NCI-H146 treated with DMSO at 0.1 percent for 48 hours (cell line): ENCODE data around the gene SPATA13.

ENCODE experiments used
- DNase-seq: peaks from one replicate; lab custom pipeline; 2025; ENCODE audit not compliant: unreplicated experiment; lab: John Stamatoyannopoulos, UW

The SPATA13 gene

DNA sequence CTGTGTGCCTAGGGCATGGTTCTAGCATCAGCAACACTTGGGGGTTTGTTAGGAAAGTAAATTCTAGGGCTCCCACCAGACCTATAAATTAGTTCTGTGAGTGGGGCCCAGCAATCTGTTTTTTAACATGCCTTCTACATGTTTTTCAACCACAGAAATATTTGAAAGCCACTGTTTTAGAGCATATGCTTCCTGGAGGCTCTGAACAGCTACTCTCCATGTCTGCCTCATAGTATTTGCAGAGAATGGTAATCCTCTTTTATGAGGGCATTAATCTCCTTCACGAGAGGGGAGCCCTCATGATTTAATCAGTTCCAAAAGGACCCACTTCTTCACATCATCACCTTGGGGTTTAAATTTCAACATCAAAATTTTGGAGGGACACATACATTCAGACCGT lies 6.0 kb downstream of the SPATA13 start:
- DNase-seq, result no peak

DNA sequence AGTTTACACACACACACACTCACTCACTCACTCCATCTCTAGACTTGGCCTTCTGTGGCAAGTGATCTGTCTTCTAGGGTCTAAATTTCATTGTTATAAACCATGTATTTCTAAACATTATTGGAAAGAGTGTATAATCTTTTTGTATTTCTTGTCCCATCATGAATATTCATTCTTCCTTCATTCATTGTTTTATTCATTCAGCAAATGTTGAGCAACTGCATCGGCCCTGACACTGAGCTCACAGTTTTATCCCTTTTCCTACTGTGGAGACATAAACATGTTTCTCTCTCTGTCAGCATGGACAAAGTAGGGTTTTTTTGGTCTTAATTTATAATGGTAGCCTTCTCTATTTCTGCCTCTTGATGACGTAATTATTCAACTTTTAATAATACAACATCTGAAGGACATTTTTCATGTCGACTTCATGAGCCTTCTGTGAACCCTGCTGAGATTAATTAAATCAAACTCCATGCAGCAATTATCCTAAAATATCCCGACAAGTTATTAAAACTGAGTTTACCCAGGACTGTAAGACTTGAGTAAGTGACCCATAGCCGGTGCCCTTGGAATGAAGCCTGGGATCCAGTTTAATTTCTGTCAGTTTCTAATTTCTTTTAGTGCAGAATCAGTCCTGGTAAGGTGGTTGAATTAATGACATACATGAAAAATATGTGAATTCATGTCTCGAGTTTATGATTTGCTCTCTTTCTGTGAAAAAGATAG lies 7.3 kb downstream of the SPATA13 start:
- DNase-seq, result no peak

GRCh38 chr13:24168392-24168750 lies 7.9 kb downstream of the SPATA13 start:
- DNase-seq, result no peak

GRCh38 chr13:24168979-24169378 lies 8.5 kb downstream of the SPATA13 start:
- no peak for DNase-seq

- DNase-seq, result no peak
These were observed 11.6 kb downstream of the SPATA13 start for GRCh38 chr13:24172071-24172470.

DNA sequence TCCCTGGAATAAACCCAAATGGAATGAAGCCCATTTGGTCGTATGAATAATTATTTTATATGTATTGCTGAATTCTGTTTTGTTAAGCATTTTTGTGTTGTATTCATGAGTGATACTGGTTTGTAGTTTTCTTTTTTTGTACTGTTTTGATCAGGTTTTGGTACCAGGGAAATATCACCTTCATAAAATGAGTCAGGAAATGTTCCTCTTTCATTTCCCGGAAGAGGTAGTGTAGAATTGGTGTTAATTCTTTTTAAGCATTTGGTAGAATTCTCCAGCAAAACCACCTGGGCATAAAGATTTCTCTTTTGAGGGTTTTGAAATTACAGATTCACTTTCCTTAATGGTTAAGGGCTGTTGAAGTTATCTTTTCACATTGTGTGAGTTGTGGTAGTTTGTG lies 13.3 kb downstream of the SPATA13 start:
- no peak for DNase-seq

- no peak for DNase-seq
These were observed 15.3 kb downstream of the SPATA13 start for GRCh38 chr13:24175847-24176246.

GRCh38 chr13:24176351-24177101 lies 16.0 kb downstream of the SPATA13 start:
- no peak for DNase-seq

DNA sequence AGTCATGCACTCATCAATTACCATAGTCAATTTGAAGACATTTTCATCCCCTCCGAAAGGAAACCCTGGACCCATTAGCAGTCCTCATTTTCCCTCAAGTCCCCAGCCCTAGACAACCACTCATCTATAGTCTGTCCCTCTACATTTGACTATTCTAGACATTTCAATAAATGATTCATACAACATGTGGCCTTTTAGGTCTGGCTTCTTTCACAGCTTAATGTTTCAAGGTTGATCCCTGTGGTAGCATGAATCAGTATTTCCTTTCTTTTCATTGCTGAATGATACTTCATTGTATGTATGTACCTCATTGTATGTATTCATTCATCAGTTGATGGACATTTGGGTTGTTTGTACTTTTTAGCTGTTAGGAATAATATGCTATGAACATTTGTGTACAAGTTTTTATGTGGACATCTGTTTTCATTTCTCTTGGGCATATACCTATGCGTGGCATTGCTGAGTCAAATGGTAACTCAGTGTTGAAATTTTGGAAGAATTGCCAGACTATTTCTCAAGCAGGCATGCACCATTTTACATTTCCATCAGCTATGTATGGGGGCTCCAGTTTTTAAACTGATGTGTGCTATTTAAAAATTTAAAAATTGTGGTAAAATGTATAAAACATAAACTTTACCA lies 18.4 kb downstream of the SPATA13 start:
- no peak for DNase-seq

- no peak for DNase-seq
These were observed 18.9 kb downstream of the SPATA13 start for GRCh38 chr13:24179486-24179850.

GRCh38 chr13:24180750-24181377 lies 20.3 kb downstream of the SPATA13 start:
- DNase-seq, result no peak

DNA sequence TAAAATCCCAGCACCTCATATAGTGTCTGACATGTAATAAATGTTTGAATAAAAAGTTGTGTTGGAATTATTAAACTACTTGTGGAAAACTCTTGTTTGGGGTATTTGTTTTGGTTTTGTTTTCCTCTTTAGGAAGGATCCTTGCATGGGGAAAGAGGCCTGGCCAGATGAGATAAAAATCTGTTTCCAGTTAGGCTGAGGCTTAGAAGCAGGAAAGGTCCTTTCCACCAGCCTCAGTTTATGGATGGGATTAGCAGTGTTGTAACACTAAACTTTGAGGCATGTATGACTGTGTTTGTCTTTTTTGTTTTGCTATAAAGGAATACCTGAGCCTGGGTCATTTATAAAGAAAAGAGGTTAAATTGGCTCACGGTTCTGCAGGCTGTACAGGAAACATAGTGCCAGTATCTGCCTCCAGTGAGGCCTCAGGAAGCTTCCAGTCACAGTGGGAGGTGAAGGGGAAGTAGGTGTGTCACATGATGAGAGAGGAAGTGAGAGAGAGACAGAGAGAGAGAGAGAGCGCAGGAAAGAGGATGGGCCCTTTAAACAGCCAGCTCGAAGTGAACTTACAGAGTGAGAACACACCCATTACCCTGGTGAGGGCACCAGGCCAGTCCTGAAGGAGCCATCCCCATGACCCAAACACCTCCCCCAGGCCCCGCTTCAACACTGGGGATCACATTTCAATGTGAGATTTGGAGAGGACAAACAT lies 21.6 kb downstream of the SPATA13 start:
- DNase-seq, result no peak

- no peak for DNase-seq
These were observed 22.2 kb downstream of the SPATA13 start for GRCh38 chr13:24182703-24183081.

DNA sequence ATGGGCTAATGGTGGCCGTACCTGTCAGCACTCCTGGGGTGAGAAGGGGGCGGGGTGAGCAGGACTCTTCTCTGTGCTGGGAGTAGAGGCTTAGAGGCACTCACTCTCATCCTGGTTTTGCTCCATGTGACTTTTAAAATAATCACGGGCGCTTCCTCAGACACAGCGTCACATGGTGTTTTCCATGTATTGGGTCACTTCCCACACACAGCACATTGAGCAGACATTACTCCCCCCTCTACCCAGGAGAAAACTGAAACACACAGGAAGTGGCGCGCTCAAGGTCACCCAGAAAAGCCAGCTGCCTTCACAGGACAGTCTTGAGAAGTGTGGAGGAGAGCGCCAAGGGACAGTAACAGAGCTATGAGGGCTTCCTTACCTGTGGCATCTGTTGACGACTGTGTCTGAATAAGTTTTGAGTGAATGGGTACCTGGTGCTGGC lies 23.2 kb downstream of the SPATA13 start:
- DNase-seq, result no peak

DNA sequence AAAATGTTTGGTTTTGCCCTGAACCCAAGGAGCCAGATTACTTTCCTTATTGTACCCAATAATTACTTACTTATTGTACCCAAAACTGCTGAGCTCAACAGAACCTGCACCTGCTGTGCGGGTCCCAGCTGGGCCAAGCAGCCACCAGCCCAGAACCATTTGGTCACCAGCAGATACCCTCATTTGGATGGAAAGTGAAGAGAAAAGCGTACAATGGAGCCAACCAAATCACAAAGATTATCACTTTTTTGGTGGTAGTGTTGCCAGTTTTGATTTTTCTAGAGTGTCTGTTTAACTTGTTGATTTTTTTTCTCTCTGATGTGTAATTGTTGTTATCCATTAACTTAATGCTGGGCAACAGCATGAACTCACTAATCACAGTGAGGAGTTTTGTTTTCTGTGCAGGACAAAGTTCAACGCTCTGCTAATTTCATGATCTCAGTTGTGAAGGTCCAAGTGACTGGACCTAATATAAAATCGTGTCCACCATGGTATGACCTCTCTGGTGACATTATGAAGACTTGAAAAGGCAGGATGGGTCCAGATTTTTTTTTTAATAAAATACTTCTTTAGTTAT lies 23.8 kb downstream of the SPATA13 start:
- no peak for DNase-seq

DNA sequence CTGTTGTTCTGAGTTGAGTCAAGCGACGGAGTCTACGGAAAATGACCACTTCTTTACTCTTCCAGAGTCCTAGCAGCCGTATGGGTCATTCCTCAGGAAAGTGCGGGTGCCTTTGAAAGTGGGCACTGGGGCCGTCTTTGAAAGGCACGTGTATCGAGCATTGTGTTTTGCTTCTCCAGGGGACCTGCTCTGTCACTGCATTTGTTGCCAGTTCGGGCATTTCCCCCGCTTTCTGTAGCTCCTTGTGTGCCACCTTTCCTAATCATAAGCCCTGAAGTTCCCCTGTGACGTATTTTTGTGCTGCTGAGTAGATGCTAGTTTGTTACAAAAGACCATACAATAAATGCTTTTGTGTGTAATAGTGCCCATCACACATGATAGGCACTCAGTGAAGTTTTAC lies 24.4 kb downstream of the SPATA13 start:
- DNase-seq, result no peak

GRCh38 chr13:24185591-24186232 lies 25.2 kb downstream of the SPATA13 start:
- DNase-seq, result no peak

- no peak for DNase-seq
These were observed 26.7 kb downstream of the SPATA13 start for GRCh38 chr13:24187185-24187584.

- DNase-seq, result no peak
These were observed 31.7 kb downstream of the SPATA13 start for GRCh38 chr13:24192057-24192810.

- no peak for DNase-seq
These were observed 32.3 kb downstream of the SPATA13 start for GRCh38 chr13:24192811-24193162.
